Esophagus squamous epithelium (tissue), 5 donors: Measurements from ENCODE around the gene WHRN. TPM values are rescaled to one million over a fixed set of nuclear protein-coding genes. Genes with fewer than 3 reads are reported as not detected.

Experiments used
- DNase-seq: peaks from one replicate; lab custom pipeline; 2025; lab: John Stamatoyannopoulos, UW
- H3K27ac ChIP-seq, 4 donors: fragments of 200-600 bp; sonication (generic); one replicate each; pipeline ENCODE4 v1.5.1; 2016 to 2019; ENCODE audit warnings: mild to moderate bottlenecking in 1 of 4
- H3K27me3 ChIP-seq, 4 donors: fragments of 200-600 bp; sonication (generic); 1 replicate in 3 of 4; 2 replicates in 1 of 4; pipeline versions ENCODE4 v1.5.1 to v1.6.0; 2017 to 2021; ENCODE audit warnings: antibody characterized with exemption in 1 of 4
- H3K36me3 ChIP-seq, 3 donors: fragments of 200-600 bp; sonication (generic); one replicate each; pipeline ENCODE4 v1.5.1; 2016 to 2019
- H3K4me1 ChIP-seq, 3 donors: fragments of 200-600 bp; sonication (generic); one replicate each; pipeline ENCODE4 v1.5.1; 2017 to 2019
- H3K4me3 ChIP-seq, 4 donors: fragments of 200-600 bp; sonication (generic); 1 replicate in 3 of 4; 2 replicates in 1 of 4; pipeline ENCODE4 v1.5.1; 2016 to 2019; ENCODE audit warnings: mild to moderate bottlenecking in 2 of 4, moderate library complexity in 1 of 4
- H3K9me3 ChIP-seq, 3 donors: fragments of 200-600 bp; sonication (generic); one replicate each; pipeline ENCODE4 v1.5.1; 2016 to 2019
- CTCF ChIP-seq, 6 experiments: fragments of 450-650 bp in 4 of 6; fragments of 200-600 bp in 2 of 6; sonication (generic) in 2 of 6; IDR thresholded peaks; one replicate each; pipeline ENCODE4 v1.5.1; 2016 to 2019; ENCODE audit warnings: antibody characterized with exemption in 6 of 6, mild to moderate bottlenecking in 4 of 6, moderate library complexity in 4 of 6
- POLR2A ChIP-seq, 4 donors: fragments of 450-650 bp; IDR thresholded peaks; one replicate each; pipeline ENCODE4 v1.6.1; 2017; ENCODE audit warnings: antibody characterized with exemption in 4 of 4, mild to moderate bottlenecking in 4 of 4, moderate library complexity in 3 of 4
- WGBS, 2 donors: methylation state at CpG; one replicate each; pipeline ENCODE4 v1.1.5; 2018; 5-methylcytosine and 5-hydroxymethylcytosine counted together
- intact Hi-C: fragments of 100-400 bp; cut with DNase I; formaldehyde crosslinking; loops from one replicate; pipeline ENCODE4 v1.15.0; 2022
- total RNA-seq, 4 donors: library from RNA; depleted of rRNA; stranded (reverse); fragments of >200 nt; gene quantifications; one replicate each; pipeline ENCODE4 v1.1.0, GENCODE V29; 2016
- donor health status: DM: yes; HTN: yes; CAD: no.

The WHRN gene
- total RNA-seq, 4 donors from 2014 or later = 2.9 to 6.1 (median 3.4) TPM

GRCh38 chr9:114461468-114461867 lies 43.8 kb downstream of the WHRN start:
- intact Hi-C loops = no loop called here
- Histone ChIP-seq H3K36me3 (no peaks in the 10 kb centered on the region), H3K4me1 (peaks cover 0 to 9% (median 0%) of the 10 kb centered on the region in 3 donors), H3K4me3 (no peak overlapping the region), H3K9me3 (no peaks in the 10 kb centered on the region), H3K27ac (no peak overlapping the region), H3K27me3 (no peaks in the 10 kb centered on the region)
- no peak for TF ChIP-seq POLR2A (IDR thresholded peaks at IDR 0.05)
- no peak for TF ChIP-seq CTCF (IDR thresholded peaks at IDR 0.05)
- WGBS, 2 donors = 75 to 76% methylated on average over 4 of the region's 4 CpGs
- no peak for DNase-seq

GRCh38 chr9:114460513-114461199 lies 44.6 kb downstream of the WHRN start:
- no peak for DNase-seq
- Histone ChIP-seq H3K4me3 (no peak overlapping the region), H3K9me3 (no peaks in the 10 kb centered on the region), H3K27ac (no peak overlapping the region), H3K4me1 (peaks cover 0 to under 1% (median 0%) of the 10 kb centered on the region in 3 donors), H3K27me3 (no peaks in the 10 kb centered on the region), H3K36me3 (no peaks in the 10 kb centered on the region)
- 58 to 63% methylated on average over 7 to 8 of the region's 8 CpGs for WGBS, 2 donors
- no peak for TF ChIP-seq POLR2A (IDR thresholded peaks at IDR 0.05)
- no peak for TF ChIP-seq CTCF (IDR thresholded peaks at IDR 0.05)
- intact Hi-C loops = no loop called here

GRCh38 chr9:114459464-114459863 lies 45.8 kb downstream of the WHRN start:
- WGBS, 2 donors = 78 to 79% methylated on average over 2 to 5 of the region's 5 CpGs
- intact Hi-C loops = no loop called here

GRCh38 chr9:114456929-114457328 lies 48.3 kb downstream of the WHRN start:
- Histone ChIP-seq H3K27ac (no peak overlapping the region), H3K36me3 (no peaks in the 10 kb centered on the region), H3K27me3 (no peaks in the 10 kb centered on the region), H3K4me3 (no peak overlapping the region), H3K9me3 (no peaks in the 10 kb centered on the region), H3K4me1 (no peaks in the 10 kb centered on the region)
- TF ChIP-seq CTCF (IDR thresholded peaks at IDR 0.05) (no peak), POLR2A (IDR thresholded peaks at IDR 0.05) (no peak)
- 38 to 71% methylated on average over 1 of the region's 1 CpG for WGBS, 2 donors
- intact Hi-C loops = no loop called here
- no peak for DNase-seq

More at GRCh38 chr9:114459464-114459863, 45.8 kb downstream of the WHRN start:
- Histone ChIP-seq H3K27ac (no peak overlapping the region), H3K4me1 (no peaks in the 10 kb centered on the region), H3K36me3 (no peaks in the 10 kb centered on the region), H3K9me3 (no peaks in the 10 kb centered on the region), H3K4me3 (no peak overlapping the region), H3K27me3 (no peaks in the 10 kb centered on the region)
- DNase-seq = no peak
- no peak for TF ChIP-seq CTCF (IDR thresholded peaks at IDR 0.05)
- TF ChIP-seq POLR2A (IDR thresholded peaks at IDR 0.05) = no peak

- H3K9me3 ChIP-seq = no peaks in the 10 kb centered on the region
- DNase-seq = no peak
- H3K27ac ChIP-seq = no peak overlapping the region
- no peak overlapping the region for H3K4me3 ChIP-seq
- H3K36me3 ChIP-seq = no peaks in the 10 kb centered on the region
- intact Hi-C loops = no loop called here
- 0 to 35% methylated on average over 1 of the region's 1 CpG for WGBS, 2 donors
- TF ChIP-seq CTCF (IDR thresholded peaks at IDR 0.05) (no peak), POLR2A (IDR thresholded peaks at IDR 0.05) (no peak)
- H3K27me3 ChIP-seq = no peaks in the 10 kb centered on the region
- peaks cover 0 to 18% (median 0%) of the 10 kb centered on the region in 3 donors for H3K4me1 ChIP-seq
These were observed 50.6 kb downstream of the WHRN start for GRCh38 chr9:114454652-114455051.
